ENCODE results near the gene NANOG.
"Not testable (repeated sequence)": the region's sequence is repeated elsewhere in the genome, so short reads cannot be mapped to it uniquely, and the experiment has no call there.

The NANOG gene

DNA sequence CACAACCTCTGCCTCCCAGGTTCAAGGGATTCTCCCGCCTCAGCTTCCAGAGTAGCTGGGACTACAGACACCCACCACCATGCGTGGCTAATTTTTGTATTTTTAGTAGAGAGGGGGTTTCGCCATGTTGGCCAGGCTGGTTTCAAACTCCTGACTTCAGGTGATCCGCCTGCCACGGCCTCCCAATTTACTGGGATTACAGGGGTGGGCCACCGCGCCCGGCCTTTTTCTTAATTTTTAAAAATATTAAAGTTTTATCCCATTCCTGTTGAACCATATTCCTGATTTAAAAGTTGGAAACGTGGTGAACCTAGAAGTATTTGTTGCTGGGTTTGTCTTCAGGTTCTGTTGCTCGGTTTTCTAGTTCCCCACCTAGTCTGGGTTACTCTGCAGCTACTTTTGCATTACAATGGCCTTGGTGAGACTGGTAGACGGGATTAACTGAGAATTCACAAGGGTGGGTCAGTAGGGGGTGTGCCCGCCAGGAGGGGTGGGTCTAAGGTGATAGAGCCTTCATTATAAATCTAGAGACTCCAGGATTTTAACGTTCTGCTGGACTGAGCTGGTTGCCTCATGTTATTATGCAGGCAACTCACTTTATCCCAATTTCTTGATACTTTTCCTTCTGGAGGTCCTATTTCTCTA is at the start of gene NANOG:
Gene NANOG, plus strand, starts transcription at position 519 of the 645 bp plus-strand sequence. CDS start 213 bp downstream, outside the sequence.
- DNase-seq = not testable (repeated sequence)

- no peak for DNase-seq
Measured at GRCh38 chr12:7747246-7747645, 42.0 kb upstream of the NANOG start, which contains the start of gene CLEC4C. TSS of gene CLEC4C (minus strand) at chr12:7747375. CDS start at chr12:7747348, 27 bp downstream.

- DNase-seq = no peak
Measured at GRCh38 chr12:7748852-7749251, 40.4 kb upstream of the NANOG start.

- DNase-seq = no peak
Measured at GRCh38 chr12:7749442-7749841, 39.8 kb upstream of the NANOG start.

- DNase-seq = no peak
Measured at GRCh38 chr12:7750350-7750749, 38.9 kb upstream of the NANOG start.

DNA sequence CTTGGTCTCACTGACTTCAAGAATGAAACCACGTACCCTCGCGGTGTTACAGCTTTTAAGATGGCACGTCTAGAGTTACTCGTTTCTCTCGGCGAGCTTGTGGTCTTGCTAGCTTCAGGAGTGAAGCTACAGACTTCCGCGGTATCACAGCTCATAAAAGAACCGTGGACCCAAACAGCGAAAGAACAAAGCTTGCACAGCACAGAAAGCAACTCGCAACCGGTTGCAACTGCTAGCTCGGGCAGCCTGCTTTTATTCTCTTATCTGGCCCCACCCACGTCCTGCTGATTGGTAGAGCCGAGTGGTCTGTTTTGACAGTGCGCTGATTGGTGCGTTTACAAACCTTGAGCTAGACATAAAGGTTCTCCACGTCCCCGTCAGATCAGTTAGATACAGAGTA is 37.8 kb upstream of the NANOG start:
- no peak for DNase-seq

- DNase-seq = not testable (repeated sequence)
Measured at GRCh38 chr12:7751941-7752922, 37.0 kb upstream of the NANOG start.

DNA sequence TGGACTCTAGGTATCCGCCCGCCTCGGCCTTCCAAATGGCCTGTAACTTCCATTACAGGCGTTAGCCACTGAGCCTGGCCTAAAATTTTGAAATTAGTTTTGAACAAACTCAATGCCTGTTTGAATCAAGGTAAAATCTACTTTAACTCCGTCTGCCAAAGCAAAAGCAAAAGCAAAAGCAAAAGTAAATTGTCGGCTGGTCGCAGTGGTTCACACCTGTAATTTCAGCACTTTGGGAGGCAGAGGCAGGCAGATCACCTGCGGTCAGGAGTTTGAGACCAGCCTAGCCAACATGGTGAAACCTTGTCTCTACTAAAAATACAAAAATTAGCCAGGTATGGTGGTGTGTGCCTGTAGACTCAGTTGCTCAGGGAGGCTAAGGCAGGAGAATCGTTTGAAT is 33.5 kb upstream of the NANOG start:
- not testable (repeated sequence) for DNase-seq

GRCh38 chr12:7756993-7757392 is 32.2 kb upstream of the NANOG start:
- no peak for DNase-seq

- DNase-seq = no peak
Measured at GRCh38 chr12:7758766-7759140, 30.4 kb upstream of the NANOG start.

DNA sequence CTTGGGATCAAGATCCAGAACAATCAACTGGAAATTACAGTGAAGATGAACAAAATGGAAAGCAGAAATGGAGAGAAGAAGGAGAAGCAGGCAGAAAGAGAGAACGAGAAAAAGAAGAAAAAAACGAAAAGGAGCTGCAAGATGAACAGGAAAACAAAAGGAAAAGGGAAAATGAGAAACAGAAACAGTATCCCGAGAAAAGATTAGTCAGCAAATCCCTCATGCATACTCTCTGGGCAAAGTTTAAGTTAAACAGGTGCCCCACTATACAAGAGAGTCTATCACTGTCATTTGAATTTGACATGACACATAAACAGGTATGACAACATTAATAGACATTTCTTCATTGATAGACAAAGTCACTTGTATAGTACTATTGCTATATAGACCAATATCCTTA is 19.2 kb upstream of the NANOG start:
- DNase-seq = no peak

- DNase-seq = no peak
Measured at GRCh38 chr12:7781274-7781673, 7.9 kb upstream of the NANOG start.

GRCh38 chr12:7782055-7782454 is 7.1 kb upstream of the NANOG start:
- DNase-seq = no peak

DNA sequence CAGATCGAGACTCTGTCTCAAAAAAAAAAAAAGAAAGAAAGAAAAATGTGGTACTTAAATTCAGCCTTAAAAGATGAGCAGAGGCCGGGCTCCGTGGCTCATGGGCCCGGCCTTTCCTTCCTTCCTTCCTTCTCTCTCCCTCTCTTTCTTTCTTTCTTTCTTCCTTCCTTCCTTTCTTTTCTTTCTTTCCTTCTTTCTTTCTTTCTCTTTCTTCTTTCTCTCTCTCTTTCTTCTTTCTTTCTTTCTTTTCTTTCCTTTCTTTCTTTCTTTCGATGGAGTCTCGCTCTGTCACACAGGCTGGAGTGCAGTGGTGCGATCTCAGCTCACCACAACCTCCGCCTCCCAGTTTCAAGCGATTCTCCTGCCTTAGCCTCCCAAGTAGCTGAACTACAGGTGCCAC is 5.8 kb upstream of the NANOG start:
- DNase-seq = not testable (repeated sequence)

GRCh38 chr12:7784701-7785100 is 4.5 kb upstream of the NANOG start:
- no peak for DNase-seq

GRCh38 chr12:7787574-7788293 is 1.5 kb upstream of the NANOG start:
- no peak for DNase-seq

GRCh38 chr12:7788294-7788660 is 925 bp upstream of the NANOG start:
- DNase-seq = no peak

DNA sequence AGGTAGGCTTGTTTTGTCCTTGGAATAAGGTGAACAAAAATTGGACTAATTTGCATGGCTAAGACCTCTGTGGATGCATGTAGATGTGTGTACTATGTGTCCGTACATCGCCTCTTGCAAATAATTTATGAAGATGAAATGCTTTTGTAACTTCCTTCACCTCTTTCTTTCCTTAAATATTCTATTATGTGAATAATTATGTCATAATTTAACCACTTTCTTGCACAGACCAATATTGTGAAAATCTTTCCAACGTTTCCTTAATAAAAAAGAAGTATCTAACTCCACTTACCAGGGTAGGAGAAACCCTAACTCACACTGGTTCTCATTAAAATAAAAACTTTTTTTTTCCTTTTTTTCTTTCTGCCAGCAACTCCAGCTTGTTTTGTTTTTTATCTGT is 4.0 kb downstream of the NANOG start:
- DNase-seq = no peak

DNA sequence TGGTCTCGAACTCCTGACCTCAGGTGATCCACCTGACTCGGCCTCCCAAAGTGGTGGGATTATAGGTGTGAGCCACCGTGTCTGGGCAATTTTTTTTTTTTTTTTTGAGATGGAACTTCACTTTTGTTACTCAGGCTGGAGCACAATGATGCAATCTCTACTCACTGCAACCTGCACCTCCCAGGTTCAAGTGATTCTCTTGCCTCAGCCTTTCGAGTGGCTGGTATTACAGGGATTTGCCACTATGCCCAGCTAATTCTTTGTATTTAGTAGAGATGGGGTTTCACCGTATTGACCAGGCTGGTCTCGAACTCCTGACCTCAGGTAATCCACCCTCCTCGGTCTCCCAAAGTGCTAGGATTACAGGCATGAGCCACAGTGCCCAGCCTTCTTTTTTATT is 8.1 kb downstream of the NANOG start:
- not testable (repeated sequence) for DNase-seq

GRCh38 chr12:7797698-7798398 is 8.6 kb downstream of the NANOG start:
- DNase-seq = no peak

- not testable (repeated sequence) for DNase-seq
Measured at GRCh38 chr12:7798750-7799308, 9.6 kb downstream of the NANOG start.

DNA sequence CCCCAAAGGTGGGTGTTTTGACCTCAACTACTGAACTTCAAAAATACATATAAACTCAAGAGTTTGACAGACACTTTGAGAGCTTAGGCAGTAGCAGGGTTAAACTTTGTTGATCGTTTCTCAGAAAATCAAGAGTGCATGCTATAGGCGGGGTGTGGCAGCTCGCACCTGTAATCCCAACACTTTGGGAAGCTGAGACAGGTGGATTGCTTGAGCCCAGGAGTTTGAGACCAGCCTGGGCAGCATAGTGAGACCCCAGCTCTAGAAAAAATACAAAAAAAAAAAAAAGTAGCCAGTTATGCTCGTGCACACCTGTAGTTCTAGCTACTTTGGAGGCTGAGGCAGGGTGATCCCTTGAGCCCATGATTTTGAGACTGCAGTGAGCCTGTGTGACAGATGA is 12.3 kb downstream of the NANOG start:
- DNase-seq = no peak
